Breast epithelium (tissue), 3 donors: ENCODE results near the gene FGR.

Experiments
- POLR2A ChIP-seq: fragments of 450-650 bp; IDR thresholded peaks from one replicate; pipeline ENCODE4 v1.6.1; 2016; ENCODE audit warnings: antibody characterized with exemption, mild to moderate bottlenecking, moderate library complexity
- TF ChIP-seq, protein P1 (sequence below), 3 donors: fragments of 450-650 bp; IDR thresholded peaks; one replicate each; pipeline ENCODE4 v1.5.1; 2016 to 2017; ENCODE audit warnings: antibody characterized with exemption in 3 of 3, mild to moderate bottlenecking in 3 of 3, moderate library complexity in 3 of 3

DNA sequence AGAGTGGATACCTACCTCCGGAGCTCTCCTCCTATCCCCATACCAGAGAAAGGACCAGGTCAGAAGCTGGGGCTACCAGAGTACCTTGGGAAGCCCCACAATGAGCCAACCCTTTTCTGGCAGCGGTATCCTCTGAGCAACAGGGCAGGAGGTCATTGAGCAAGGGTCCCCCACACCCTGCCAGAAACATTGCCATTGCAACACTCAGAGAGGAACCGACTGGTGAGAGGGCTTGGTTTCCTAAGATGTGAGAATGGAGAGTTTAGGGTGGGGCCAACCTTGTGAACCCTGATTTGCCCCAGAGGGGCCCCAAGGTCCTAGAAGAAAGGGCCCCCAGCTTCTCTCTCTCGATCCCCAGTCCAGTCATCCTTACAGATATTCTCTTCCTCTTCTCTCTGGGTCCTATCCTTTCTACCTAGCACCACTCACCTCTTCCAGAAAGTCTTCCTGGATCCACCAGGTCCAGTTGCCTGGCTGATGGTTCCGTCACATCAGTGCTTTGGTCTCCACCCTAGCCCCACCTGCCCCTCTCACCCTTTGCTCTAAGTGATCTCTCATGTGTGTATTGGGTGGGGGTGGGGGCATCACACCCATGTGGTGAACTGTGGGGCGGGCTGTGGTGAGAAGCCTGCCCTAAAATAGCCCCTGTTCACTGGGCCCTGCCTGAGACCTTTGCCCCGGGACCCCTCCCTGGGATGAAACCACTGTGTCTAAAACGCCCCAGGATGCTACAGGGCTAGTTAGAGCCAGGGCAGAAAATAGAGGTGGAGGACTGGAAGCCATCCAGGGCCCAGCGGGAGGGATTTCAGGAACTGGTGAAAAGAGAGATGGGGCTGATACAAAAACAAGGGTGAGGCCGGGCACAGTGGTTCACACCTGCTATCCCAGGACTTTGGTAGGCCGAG, 8.7 kb downstream of the FGR start:
- TF ChIP-seq, protein P1, sequence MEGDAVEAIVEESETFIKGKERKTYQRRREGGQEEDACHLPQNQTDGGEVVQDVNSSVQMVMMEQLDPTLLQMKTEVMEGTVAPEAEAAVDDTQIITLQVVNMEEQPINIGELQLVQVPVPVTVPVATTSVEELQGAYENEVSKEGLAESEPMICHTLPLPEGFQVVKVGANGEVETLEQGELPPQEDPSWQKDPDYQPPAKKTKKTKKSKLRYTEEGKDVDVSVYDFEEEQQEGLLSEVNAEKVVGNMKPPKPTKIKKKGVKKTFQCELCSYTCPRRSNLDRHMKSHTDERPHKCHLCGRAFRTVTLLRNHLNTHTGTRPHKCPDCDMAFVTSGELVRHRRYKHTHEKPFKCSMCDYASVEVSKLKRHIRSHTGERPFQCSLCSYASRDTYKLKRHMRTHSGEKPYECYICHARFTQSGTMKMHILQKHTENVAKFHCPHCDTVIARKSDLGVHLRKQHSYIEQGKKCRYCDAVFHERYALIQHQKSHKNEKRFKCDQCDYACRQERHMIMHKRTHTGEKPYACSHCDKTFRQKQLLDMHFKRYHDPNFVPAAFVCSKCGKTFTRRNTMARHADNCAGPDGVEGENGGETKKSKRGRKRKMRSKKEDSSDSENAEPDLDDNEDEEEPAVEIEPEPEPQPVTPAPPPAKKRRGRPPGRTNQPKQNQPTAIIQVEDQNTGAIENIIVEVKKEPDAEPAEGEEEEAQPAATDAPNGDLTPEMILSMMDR (IDR thresholded peaks at IDR 0.05): no peak
- TF ChIP-seq POLR2A: no peak
